ENCODE measurements around the gene CHD9NB. TPM values are rescaled to one million over a fixed set of nuclear protein-coding genes. Genes with fewer than 3 reads are reported as not detected.
A peak's percentile ranks its signal among the peaks of the same experiment; 100 is the strongest.

The CHD9NB gene
- total RNA-seq: not detected

DNA sequence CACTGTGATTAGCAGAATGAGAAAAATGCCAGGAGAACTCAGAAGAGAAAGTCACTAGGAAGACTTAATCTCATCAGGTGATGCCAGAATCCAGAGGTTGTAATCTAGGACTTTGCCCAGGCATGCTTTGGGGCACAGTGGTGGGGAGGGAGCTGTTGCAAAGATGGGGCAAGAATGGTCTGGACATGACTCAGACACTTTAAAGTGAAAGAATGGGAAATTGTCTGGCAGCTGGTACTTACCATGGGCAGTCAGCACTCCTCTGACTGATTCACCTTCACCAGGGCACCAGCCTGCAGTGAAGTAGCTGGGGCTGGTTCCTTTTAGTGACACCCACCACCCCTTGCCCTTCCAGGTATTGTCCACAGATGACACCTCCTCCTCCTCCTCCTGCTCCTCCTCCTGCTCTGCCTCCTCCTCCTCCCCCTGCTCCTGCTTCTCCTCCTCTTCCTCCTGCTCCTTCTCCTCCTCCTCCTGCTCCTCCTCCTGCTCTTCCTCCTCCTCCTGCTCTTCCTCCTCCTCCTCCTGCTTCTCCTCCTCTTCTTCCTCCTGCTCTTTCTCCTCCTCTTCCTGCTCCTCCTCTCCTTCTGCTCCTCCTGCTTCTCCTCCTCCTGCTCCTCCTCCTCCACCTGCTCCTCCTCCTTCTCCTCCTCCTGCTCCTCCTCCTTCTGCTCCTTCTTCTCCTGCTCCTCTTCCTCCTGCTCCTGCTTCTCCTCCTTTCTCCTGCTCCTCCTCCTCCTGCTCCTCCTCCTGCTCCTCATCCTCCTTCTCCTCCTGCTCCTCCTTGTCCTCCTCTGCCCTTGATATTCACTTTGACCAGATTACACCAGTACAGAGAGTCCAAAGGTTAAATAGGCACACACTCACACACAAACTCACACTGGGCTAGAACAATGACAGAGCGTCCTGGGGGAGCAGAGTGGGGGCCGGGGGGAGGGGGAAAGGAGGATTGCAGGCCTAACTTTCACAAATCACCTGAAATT, at the start of gene CHD9NB:
Gene CHD9NB, minus strand, starts transcription at position 379 of the 983 bp plus-strand sequence. CDS start 8,739 bp downstream, outside the sequence.
- no peak for DNase-seq

DNA sequence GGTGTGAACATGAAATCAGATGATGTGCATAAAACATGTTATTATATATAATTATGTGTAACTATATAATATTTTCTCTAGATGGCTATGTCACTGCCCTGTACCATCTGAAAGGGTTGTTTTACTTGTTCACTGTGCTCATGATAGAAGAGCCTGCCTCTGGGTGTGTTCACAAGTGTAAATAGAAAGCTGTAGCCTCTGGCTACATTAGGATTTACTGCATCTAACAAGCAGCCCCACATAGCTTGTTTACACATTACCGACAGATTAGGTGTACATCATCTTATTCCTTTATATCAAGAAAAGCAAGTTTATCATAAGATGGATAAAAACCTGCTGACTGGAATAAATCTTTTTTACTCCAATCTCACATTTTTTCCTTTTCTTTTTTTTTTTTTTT, 48.2 kb upstream of the CHD9NB start:
- DNase-seq: no peak

DNA sequence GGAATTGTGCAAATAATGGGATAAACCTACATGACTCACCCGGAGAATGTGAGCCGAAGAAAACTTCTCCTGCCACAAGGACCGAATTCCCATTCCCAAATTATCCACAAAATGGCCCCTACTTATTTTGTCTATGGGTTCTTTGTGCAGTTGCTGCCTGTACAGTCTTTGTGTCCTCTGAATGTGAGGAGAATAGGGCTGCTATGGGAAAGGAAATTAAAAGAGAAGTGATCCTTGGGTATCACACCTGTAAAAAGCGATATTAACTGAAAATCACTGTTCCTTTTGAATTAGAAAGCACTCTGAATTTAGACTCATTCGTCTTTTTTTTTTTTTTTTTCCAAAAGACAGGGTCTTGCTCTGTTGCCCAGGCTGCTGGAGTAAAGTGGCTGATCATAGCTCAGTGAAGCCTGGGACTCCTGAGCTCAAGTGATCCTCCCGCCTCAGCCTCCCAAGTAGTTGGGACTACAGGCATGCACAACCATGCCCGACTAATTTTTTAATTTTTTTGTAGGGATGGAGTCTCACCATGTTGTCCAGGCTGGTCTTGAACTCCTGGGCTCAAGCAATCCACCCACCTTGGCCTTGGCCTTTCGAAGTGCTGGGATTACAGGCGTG, 47.5 kb upstream of the CHD9NB start:
- no peak for DNase-seq

DNA sequence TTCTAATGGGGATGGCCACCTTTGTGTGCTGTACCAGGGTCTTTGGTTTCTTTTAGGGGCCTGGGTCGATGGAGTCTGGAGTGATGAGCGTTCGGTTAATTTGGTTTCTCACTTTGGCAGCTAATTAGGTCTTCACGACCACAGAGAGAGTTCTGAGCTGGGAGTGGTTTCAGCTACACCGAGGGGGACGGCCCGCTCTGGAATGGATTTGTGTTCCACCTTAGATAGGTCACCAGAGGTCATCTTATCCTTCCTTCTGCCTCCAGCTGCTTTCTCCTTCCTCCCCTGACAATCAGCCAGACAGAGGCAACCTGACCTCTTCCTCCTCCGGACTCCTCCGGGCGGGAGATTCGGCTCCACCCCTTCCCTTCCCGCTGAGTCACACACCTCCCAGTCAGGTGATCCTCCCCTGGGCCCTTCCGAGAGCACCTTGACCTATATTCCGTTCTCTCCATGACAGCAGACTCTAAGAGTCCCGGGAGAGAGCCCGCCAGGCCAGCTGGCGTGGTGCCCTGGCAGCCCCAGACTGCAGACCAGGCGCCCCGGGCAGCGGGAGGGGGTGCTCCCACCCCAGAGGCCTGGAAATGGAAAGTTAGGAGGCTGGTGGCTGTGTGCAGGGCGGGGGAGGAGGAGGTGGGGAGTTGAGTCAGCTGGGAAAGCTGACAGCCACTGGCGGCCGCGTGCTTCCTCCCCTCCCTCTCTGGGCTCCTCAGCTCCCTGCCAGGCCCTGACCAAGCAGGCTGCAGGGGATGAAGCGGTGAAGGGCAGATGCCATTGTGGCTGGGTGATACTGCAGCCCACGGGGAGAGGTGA, 46.8 kb upstream of the CHD9NB start:
- DNase-seq: peak; percentile 37

DNA sequence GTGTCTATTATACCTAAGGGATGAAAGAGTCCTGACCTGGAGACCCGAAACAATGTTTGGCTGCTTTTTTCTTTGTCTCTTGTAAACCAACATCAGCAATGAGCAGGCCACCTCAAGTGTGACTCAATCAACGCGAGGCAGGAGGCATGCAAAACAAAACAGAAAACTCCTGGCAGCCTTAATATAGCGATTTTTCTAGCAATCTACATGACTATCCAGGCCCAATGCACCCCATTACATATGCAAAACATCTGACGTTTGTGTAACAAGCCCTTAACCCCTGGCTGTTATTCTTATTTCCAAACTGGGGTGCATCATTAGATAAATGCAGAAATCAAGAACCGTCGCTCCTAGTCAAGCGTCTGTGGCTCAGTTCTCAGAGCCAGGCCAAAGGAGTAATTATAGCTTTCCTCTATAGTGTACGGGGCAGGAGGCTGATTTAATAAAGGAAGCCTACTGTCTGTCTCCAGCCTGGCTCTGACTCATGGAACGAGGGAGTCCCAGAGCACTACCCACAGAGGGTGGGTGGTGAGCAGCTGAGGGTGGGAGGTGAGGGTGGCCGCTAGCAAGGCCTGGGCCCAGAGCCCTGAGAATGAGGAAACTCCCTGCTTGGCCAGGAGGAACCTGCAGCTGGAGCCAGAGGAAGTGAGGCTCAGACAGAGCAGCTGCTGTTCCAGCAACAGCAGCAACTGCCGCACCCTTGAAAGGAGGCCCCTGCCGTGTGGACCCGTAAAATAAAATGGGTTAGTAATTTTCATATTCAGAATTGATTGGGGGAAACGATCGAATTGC, 46.0 kb upstream of the CHD9NB start:
- DNase-seq: peak; percentile 36

DNA sequence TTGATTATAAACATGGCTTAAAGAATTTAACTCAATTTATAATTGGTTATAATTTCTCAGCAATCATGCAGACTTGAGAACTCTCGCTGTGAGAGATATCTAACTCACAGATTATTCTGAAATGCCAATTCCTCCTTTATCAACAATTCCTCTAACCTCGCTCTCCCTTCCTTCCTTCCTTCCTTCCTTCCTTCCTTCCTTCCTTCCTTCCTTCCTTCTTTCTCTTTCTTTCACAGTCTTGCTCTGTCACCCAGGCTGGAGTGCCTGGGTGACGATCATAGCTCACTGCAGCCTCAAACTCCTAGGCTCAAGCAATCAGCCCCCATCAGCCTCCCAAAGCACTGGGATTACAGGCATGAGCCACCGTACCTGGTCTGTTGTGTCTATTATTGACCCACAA, 44.5 kb upstream of the CHD9NB start:
- no peak for DNase-seq

DNA sequence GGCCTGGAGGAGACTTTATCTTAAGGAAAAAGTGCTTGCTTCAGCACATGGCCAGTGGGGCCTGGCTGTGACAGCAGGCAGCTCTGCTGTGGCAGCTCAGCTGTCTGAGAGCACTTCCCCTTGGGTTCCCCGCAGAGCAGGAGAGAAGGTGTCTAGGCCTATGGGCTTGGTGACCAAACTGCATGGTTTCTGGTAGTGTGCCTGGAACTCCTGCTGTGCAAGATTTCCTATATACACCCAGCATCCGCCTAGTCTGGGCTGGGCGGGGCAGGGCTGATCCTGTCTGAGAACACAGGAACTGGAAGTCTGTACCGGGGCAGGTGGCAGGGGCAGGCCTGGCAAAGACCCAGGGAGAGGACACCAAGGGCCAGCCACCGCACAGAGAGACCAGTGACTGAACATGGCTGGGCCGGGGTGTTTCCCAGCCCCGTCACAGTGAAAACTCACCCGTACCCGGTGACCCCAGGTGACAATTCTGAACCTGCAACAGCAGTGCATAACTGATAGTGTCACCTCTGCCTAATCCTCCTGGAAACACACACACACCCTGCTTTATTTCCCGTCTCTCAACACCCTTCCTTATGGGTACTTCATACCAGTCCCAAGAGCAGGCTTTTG, 41.4 kb upstream of the CHD9NB start:
- peak; percentile 18 for DNase-seq

DNA sequence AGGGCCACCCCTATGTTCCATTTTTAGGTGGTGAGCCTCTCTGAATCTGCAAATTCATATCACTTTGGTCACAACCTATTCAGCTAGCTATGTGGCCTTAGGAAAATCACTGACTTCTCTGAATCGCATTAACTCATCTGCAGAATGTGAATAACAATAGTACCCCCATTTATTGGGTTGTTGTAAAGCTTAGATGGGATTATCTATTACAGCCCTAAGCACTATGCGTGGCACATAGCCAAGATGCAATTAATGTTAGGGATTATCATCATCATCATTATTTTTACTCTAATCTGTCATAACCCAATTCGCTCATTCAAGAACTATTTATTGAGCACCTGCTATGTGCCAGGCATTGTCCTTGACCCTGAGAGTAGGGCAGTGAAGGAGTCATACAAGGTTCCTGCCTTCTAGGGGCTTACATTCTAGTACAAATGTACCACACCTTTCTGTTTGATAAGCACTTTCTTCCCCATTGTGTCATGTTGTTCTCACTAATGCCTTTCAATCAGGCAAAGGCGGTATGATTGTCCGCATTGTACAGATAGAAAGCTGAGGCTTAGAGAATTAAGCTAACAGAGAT, 40.6 kb upstream of the CHD9NB start:
- DNase-seq: no peak

DNA sequence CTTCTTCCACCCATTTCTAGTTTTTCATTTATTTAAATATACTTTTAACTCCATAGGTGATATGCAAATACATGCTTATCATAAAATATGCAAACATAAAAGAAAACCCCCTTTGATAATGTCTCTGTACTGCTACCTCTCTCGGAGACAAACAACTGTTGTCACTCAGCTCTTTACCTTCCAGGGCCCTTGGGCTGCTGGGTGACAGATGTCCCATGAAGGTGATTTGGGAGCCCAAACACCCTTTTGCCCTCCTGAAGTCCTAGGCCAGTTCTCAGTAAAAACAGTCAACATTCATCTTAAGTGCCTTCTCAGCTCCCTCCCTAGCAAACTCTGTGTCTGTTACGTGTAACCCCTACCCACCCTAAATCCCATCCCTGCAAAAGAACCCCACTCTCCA, 39.6 kb upstream of the CHD9NB start:
- DNase-seq: no peak

DNA sequence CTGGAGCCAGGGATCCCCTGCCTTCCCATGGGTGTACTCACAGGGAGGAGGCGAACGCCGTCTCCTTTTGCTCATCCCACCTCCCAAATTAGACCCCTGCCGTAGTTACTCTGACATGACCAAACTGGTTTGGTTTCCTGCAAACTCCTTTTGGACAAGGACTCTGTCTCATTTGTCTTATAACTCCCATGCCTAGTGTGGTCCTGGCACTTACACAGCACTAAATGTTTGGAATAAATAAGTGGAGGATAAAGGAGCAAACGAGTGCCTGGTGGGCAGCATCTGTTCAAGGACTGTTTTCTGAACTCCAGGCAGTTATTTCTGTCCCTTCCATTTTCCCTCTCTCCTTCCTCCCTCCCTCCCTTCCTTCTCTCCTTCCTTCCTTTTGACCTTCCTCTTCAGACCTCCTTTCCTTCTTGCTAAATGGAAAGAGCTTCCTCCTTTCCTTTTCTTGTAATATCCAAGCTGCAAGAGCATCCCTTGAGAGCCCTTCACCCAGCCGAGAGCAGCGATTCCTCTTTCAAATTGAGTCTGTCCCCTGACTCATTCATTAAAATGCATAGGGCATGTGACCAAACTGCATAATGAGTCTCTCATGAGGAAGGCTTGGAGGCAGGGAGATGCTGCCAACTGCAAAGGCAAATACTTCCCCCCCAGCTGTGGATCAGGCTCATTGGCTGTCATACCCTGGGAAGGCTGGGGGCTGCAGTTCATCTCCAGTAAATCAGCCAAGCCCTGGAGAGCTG, 38.9 kb upstream of the CHD9NB start:
- no peak for DNase-seq

DNA sequence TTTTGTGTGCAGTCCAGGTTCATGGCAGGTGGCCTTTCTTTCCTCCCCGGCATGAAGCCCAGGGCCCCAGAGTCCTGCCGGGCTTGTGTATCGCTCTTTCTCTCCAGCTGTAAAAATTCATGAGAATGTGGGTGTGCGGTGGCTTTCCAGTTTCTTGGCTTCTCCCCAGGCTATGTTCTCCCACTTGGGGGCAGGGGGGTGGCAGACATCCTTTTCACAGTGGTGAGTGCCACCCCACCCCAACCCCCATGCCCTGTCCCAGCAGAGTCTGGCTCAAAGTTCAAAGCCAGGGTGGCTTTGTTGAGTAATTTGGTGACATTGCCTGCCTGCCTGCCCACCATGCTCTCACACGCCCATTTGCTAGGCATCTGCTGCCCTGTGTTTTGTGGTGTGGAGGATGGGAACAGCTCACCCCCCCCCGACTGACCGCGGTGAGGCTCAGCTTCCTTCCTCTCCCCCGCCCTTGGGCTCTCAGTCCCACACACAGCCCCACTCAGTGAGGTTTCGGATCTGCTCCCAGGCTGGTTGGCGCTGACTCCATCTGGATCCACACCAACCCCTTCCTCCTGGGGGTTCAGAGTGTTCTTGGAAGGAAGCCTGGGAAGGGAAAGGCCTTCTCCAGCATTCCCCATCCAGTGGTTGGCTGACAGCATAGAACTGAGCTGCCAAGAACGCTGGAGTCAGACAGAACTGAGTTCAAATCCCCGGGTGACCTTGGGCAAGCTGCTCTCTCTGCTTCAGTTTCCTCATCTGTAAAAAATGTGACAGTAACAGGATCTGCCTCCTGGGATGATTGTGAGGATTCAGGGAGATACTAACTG, 38.1 kb upstream of the CHD9NB start:
- no peak for DNase-seq

DNA sequence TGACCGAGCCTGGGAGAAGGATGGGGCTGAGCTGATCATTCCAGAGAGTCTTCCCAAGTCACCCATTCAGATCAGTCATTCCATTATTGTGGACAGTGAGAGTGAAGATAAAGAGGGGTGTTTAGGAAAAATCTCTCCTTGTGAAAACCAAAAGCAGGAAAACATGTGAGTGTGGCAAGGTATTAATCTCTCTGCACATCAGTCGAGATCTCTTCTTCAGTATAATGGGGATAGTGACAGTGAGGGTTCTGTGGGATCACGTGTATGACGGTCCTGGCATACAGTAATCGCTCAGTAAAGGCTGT, 37.5 kb upstream of the CHD9NB start:
- no peak for DNase-seq

DNA sequence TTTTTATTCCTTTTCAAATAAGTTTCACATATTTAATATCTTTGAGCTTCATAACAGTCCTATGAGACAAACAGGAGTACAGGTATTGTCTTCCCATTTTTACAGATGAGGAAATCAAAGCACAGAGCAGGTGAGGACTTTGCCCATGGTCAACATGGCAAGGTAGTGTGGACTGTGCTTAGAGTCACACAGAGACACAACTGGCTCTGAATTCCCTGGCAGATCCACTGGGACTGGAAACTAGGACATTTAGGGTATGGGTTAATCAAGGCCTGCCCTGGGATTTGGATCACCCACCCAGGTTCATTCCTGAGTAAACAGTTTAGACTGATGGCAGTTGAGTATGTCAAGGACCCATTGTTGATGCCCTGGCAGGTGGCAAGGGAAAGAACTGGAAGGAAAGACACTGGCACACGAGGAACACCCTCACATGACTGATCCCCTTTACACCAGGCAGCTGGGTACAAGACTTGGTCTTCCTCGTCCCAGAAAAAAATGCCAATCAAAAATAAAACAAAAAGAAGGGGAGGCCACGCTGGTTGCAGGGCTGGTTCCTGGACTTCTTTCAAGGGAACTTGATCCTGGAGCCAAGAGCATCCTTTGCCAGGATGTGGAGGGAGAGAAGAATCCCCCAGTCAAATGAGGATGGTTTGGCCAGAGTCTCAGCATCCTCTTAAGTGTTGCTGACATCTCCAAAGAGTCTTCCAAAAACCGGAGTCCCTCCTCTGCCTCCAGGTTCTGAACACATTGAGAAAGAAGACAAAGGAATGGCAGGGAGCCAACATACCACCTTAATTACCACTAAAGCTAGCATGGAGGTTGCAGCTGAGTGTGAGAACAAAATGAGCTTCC, 37.0 kb upstream of the CHD9NB start:
- DNase-seq: no peak

DNA sequence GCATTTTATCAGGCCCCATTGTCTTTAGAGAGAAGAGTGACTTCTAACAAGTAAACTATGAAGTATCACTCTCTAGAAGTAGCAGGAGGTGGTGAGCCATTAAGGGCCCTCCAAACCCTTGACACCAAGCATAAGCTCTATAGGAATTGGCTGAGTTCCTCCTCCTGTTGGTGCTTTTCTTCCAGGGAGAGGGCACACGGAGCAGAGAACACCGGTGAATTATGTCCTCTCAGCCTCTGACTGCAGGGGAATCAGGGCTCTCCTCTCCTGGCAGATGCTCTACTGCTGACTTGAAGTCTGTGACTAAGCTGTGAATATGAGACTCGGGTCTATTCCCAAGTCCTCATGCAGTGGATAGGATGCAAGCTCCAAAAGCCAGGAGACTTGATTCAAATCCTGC, 34.4 kb upstream of the CHD9NB start:
- DNase-seq: no peak

DNA sequence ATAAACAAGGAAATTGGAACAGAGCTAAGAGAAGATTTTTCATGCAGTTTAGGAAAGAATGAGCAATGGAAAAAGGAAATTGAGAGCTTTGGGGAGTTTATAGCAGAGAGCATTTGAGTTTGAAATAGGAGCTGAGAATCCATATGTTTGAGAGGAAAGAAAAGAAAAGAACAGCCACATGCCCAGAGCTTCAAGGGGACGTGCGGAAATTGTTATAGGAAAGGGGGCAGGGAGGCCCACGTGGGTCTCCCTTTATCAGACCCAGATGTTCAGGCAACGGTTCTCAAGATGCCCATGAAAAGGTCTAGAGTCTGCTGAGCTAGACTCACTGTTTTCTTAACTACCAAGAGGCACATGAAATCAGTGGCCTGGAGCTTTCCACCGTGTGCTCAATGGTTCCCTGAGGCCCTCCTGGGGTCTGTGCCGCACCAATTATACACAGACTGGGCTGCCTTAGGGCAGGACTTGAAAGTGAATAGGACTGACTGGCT, 33.3 kb upstream of the CHD9NB start:
- no peak for DNase-seq

DNA sequence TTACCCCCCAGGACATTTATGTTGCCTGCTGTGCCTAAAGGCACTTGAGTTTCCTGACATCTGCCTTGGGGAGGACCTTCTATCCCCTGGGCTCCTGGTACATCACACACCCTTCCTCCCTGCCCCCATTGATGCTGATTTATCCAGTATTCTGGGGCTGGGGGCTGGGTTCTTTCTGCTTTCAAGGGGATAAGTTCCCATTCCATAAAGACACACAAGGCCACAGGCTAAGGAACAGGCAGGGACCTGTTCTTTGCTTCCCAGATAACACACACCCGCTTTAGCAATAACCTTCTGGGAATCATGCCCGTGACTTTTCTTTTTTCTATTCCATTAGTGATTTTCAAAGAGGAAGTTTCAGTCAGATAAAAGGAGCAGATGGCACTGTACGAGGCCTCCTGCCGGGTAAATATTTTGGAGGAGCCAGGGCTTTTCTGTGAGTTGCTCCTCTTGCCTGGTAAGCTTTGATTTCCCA, 32.7 kb upstream of the CHD9NB start:
- DNase-seq: no peak

DNA sequence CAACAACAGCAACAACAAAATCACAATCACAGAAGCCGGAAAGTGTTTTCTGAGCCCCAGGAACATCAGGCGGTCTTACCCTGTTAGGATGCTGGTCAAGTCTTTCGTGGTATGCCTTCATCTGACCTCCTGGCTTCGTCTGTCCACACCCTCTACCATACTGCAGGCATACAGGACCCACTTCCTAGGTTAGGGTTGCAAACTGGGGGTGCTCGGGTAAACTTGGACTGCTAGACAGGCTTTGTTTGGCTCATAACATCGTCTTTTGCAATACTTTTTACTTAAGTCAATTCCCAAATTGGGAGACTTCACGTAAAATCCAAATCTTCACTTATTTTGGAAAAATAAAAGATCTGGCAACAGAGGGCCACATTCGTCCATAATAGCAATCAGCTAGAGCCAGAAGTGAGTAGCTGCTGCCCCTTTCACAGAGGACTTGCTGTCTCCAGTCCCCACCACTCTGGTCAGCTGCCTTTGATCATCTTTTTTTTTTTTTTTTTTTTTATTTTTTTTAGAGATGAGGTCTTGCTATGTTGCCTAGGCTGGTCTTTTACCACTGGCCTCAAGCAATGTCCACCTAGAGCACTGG, 32.1 kb upstream of the CHD9NB start:
- DNase-seq: no peak

DNA sequence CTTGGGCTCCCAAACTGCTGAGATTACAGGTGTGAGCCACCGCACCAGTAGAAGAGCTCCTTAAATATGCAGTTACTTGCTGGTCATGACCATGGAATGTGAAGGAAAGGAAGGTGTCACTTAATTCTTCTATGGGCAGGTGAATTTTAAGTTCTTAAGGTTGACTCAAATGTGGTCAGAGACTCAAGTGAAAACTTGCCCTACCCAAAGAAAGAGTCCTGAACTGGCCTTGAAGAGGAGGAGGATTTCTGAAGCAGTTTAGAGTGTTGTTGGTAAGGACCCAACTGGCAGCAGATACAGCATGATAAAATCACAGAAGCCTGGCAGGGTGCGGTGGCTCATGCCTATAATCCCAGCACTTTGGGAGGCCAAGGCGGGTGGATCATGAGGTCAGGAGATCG, 31.4 kb upstream of the CHD9NB start:
- DNase-seq: no peak
